Left ventricle myocardium inferior (tissue), 1 donor: Measurements from ENCODE around the gene FAM9C. TPM values are rescaled to one million over a fixed set of nuclear protein-coding genes. Genes with fewer than 3 reads are reported as not detected.

Experiments used
- DNase-seq: peaks from one replicate; pipeline ENCODE4 v3.0.0-alpha.2; 2020
- H3K27ac ChIP-seq: fragments of 200-600 bp; replicated peaks from 2 replicates; pipeline ENCODE4 v1.8.0; 2021
- H3K27me3 ChIP-seq: fragments of 200-600 bp; 2 replicates; pipeline ENCODE4 v1.8.0; 2021; ENCODE audit warnings: low read depth
- H3K36me3 ChIP-seq: fragments of 200-600 bp; 2 replicates; pipeline ENCODE4 v1.8.0; 2021
- H3K4me1 ChIP-seq: fragments of 200-600 bp; 2 replicates; pipeline ENCODE4 v1.8.0; 2021
- H3K4me3 ChIP-seq: fragments of 200-600 bp; 2 replicates; pipeline ENCODE4 v1.8.0; 2021; ENCODE audit warnings: mild to moderate bottlenecking, moderate library complexity
- H3K9me3 ChIP-seq: fragments of 200-600 bp; replicated peaks from 2 replicates; pipeline ENCODE4 v1.8.0; 2021
- intact Hi-C: fragments of 100-400 bp; cut with micrococcal nuclease; formaldehyde crosslinking; loops from one replicate; pipeline ENCODE4 v1.11.0; 2022
- total RNA-seq: library from RNA; stranded (reverse); fragmentation: NEBNext Ultra II Directional; extraction: Animal tissue kit (Norgen Biotek cat#: 25700); gene quantifications from one replicate; pipeline ENCODE4 v1.2.1, GENCODE V29; 2021
- TF ChIP-seq, protein P1 (sequence below): fragments of 200-600 bp; IDR thresholded peaks from 2 replicates; pipeline ENCODE4 v1.8.0; 2021; ENCODE audit warnings: antibody characterized with exemption, mild to moderate bottlenecking, borderline replicate concordance
- donor health status: DM: no; HTN: yes; CAD: no; lungs with severe emphysema.

Gene FAM9C
- total RNA-seq, 1 donor from 2014 or later, result not detected

DNA sequence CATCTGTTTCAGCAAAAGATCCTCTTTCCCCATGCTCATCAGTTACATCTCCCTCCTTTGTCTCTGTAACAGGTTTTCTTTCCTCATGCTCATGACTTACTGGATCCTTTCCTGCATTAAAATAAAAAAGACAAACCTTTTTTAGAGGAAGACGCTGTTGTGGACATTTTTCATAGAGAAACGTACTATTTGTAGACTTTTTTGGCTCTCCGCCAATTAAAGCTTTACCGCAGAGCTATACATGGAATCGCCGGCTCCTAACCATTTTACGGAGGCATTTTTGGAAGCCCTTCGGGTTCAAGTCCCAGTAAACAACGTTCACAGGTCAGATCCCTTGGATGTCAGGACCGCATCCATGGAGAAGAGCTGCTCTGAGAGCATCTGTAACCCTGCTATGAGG, 1.3 kb downstream of the FAM9C start:
- no peaks in the 10 kb centered on the region for H3K9me3 ChIP-seq
- no peak overlapping the region for H3K27ac ChIP-seq
- TF ChIP-seq, protein P1, sequence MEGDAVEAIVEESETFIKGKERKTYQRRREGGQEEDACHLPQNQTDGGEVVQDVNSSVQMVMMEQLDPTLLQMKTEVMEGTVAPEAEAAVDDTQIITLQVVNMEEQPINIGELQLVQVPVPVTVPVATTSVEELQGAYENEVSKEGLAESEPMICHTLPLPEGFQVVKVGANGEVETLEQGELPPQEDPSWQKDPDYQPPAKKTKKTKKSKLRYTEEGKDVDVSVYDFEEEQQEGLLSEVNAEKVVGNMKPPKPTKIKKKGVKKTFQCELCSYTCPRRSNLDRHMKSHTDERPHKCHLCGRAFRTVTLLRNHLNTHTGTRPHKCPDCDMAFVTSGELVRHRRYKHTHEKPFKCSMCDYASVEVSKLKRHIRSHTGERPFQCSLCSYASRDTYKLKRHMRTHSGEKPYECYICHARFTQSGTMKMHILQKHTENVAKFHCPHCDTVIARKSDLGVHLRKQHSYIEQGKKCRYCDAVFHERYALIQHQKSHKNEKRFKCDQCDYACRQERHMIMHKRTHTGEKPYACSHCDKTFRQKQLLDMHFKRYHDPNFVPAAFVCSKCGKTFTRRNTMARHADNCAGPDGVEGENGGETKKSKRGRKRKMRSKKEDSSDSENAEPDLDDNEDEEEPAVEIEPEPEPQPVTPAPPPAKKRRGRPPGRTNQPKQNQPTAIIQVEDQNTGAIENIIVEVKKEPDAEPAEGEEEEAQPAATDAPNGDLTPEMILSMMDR, result no peak
- no peaks in the 10 kb centered on the region for H3K36me3 ChIP-seq
- H3K4me3 ChIP-seq, result no peak overlapping the region
- intact Hi-C loops, result no loop called here
- H3K4me1 ChIP-seq, result no peaks in the 10 kb centered on the region
- H3K27me3 ChIP-seq, result no peaks in the 10 kb centered on the region
- no peak for DNase-seq

DNA sequence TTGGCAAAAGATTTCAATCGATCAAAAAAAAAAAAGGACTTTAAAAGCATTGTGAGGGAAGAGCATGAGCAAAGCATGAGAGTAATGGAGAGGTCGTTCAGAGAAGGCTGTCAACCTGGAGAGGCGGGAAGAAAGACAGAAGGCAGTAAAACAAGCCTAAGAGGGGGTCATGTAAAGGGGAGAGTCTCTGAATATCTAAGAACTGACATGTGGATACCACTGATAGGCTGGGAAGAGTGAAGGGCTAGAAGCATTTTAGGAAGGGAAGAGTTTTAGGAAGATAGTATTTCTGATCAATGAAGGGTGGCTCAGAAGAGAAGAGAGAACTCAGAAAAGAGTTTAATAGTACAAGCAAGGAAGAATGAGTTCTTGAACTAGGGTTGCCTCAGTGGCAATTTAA, 7.5 kb downstream of the FAM9C start:
- Histone ChIP-seq H3K4me3 (no peak overlapping the region), H3K36me3 (no peaks in the 10 kb centered on the region), H3K27ac (no peak overlapping the region), H3K27me3 (no peaks in the 10 kb centered on the region), H3K9me3 (no peaks in the 10 kb centered on the region), H3K4me1 (no peaks in the 10 kb centered on the region)
- TF ChIP-seq, protein P1, result no peak
- intact Hi-C loops, result no loop called here
- DNase-seq, result no peak

DNA sequence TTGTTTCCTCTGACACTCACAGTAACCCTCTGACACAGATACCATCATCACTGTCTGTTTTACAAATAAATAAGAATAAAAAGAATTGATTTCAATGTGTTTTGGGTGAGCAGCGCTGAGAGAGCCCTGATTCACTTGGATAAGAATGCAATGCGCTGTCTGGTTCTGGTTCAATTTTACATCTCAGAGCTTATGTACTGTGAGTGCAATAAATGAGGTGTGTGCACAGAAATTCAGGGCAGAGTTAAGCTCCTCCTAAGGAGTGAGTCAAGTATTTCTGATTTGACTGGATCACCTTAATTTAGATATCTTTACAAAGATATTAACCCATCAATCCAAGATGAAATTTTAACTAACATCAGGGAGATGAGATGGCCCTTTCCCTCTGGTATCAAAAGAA, 11.2 kb downstream of the FAM9C start:
- no peak overlapping the region for H3K4me3 ChIP-seq
- intact Hi-C loops, result loop anchor here (5.0 kb wide), 1 partner anchor 69 kb away; no protein-coding TSS in a partner anchor
- no peak for DNase-seq
- TF ChIP-seq, protein P1, result no peak
- no peaks in the 10 kb centered on the region for H3K36me3 ChIP-seq
- H3K4me1 ChIP-seq, result peaks cover 21% of the 10 kb centered on the region
- H3K27ac ChIP-seq, result no peak overlapping the region
- no peaks in the 10 kb centered on the region for H3K27me3 ChIP-seq
- H3K9me3 ChIP-seq, result no peaks in the 10 kb centered on the region

DNA sequence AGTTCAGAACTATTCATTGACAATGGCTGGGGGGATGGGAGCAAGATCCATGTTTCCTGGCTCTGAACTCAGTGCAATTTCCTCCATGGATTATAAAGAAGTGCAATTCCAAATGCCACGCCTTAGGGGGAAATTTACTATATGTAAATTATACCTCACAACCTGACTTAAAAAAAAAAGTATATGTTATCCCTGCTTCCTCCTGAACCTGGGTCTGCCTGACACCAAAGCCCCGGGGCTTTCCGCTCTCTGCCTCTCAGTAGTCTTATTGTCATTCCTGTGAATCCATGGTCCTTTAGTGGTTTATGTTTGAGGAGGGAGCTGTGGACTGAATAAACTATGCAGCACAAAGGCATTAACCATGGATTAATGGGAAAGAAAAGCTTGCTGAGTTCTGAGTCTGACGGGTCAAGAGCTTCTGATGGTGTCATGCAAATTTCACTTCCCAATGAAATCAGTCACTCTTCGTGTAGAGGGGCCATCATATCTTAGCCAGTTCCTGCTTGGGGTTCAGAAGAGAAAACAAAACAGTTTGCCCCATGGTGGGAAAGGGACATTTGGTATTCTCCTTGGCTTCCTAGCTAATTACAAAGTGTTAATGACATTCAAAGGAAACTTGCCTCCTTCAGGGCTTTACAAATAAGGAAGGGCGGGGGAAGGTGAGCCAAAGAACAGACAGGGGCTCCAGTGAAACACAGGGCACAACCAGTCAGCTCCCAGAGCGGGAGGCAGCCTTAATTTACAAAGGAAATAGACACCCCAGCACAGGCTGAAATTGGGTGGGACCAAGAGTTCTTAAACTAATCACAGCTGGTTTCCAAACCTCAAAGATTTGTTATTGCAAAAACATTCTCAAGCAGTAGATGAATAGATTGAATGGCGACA, 14.3 kb downstream of the FAM9C start:
- H3K4me1 ChIP-seq, result peaks cover 23% of the 10 kb centered on the region
- H3K9me3 ChIP-seq, result no peaks in the 10 kb centered on the region
- peak overlapping the region; percentile 85 for H3K27ac ChIP-seq
- no peak for DNase-seq
- TF ChIP-seq, protein P1, result no peak
- H3K4me3 ChIP-seq, result no peak overlapping the region
- H3K27me3 ChIP-seq, result no peaks in the 10 kb centered on the region
- intact Hi-C loops, result loop anchor here (5.0 kb wide), 1 partner anchor 72 kb away; no protein-coding TSS in a partner anchor
- H3K36me3 ChIP-seq, result no peaks in the 10 kb centered on the region

DNA sequence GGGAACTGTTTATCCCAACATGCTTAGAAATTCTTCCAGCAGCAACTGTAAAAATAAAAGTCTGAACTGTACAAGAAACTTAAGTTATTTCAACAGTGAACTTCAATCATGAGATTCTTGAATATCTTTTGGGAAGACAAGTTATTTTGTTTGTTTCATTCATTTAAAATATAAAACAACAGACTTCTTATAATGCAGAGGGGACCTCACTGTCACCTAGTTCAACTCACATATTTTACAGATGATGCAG, 14.9 kb downstream of the FAM9C start:
- H3K9me3 ChIP-seq, result no peaks in the 10 kb centered on the region
- H3K4me3 ChIP-seq, result no peak overlapping the region
- H3K27ac ChIP-seq, result peak overlapping the region; percentile 85
- H3K27me3 ChIP-seq, result no peaks in the 10 kb centered on the region
- TF ChIP-seq, protein P1, result no peak
- no peak for DNase-seq
- no peaks in the 10 kb centered on the region for H3K36me3 ChIP-seq
- peaks cover 23% of the 10 kb centered on the region for H3K4me1 ChIP-seq
- intact Hi-C loops, result no loop called here
